SK-N-SH (cell line): ENCODE results near the gene KDM6B. TPM values are rescaled to one million over a fixed set of nuclear protein-coding genes. Genes with fewer than 3 reads are reported as not detected.

Source experiments
- CTCF ChIA-PET: fragments of 300-600, 350-600 bp; formaldehyde crosslinking; extraction: SDS; loops from one replicate; lab custom pipeline; 2021; lab: Yijun Ruan, JAX
- POLR2A ChIA-PET: fragments of 350-600 bp; sonication (Branson Sonifier 250); formaldehyde crosslinking; extraction: SDS; loops from one replicate; lab custom pipeline; 2020; ENCODE audit warnings: antibody characterized with exemption, inconsistent platforms; lab: Yijun Ruan, JAX
- DNase-seq: peaks from one replicate; pipeline ENCODE4 v3.0.0; 2012
- H2AFZ ChIP-seq: fragments of 200-600 bp; sonication (generic); 2 replicates; pipeline ENCODE4 v1.8.1; 2016; ENCODE audit warnings: antibody characterized with exemption, mild to moderate bottlenecking, low read depth
- H3F3A ChIP-seq: fragments of 200-600 bp; sonication (generic); replicated peaks from 2 replicates; pipeline ENCODE3; 2016; ENCODE audit warnings: antibody characterized with exemption, mild to moderate bottlenecking; ENCODE audit not compliant: insufficient read depth
- H3K27ac ChIP-seq, 2 experiments: fragments of 200-500 bp in 1 of 2; fragments of 200-600 bp in 1 of 2; sonication (Bioruptor generic) in 1 of 2; sonication (generic), shearing (Covaris generic) in 1 of 2; 2 replicates each; pipeline versions ENCODE4 v1.5.1 to v1.6.1; 2014 to 2016; ENCODE audit warnings: low read depth in 2 of 2, inconsistent platforms in 1 of 2, low read length in 1 of 2, mild to moderate bottlenecking in 1 of 2, mixed read lengths in 1 of 2
- H3K27me3 ChIP-seq: fragments of 200-600 bp; sonication (generic), shearing (Covaris generic); 2 replicates; pipeline ENCODE4 v1.6.1; 2016; ENCODE audit warnings: mixed run types; ENCODE audit not compliant: insufficient read depth
- H3K36me3 ChIP-seq, 2 experiments: fragments of 200-500 bp in 1 of 2; fragments of 200-600 bp in 1 of 2; sonication (Bioruptor generic) in 1 of 2; sonication (generic) in 1 of 2; replicated peaks in 1 of 2; 2 replicates each; pipeline versions ENCODE3 to v1.5.1; 2014 to 2016; ENCODE audit warnings: low read length in 1 of 2, mild to moderate bottlenecking in 1 of 2; ENCODE audit not compliant: insufficient read depth in 2 of 2, control insufficient read depth in 1 of 2
- H3K4me1 ChIP-seq, 2 experiments: fragments of 200-500 bp in 1 of 2; fragments of 200-600 bp in 1 of 2; sonication (Bioruptor generic) in 1 of 2; sonication (generic), shearing (Covaris generic) in 1 of 2; 2 replicates each; pipeline versions ENCODE4 v1.5.1 to v1.6.1; 2014 to 2016; ENCODE audit warnings: low read depth in 1 of 2, low read length in 1 of 2, mixed run types in 1 of 2; ENCODE audit not compliant: insufficient read depth in 2 of 2, control insufficient read depth in 1 of 2
- H3K4me2 ChIP-seq: fragments of 200-600 bp; sonication (generic), shearing (Covaris generic); 2 replicates; pipeline ENCODE4 v1.6.1; 2017; ENCODE audit warnings: mixed run types
- H3K4me3 ChIP-seq, 2 experiments: fragments of 200-500 bp in 1 of 2; fragments of 200-600 bp in 1 of 2; sonication (Bioruptor generic) in 1 of 2; sonication (generic), shearing (Covaris generic) in 1 of 2; 2 replicates each; pipeline versions ENCODE4 v1.5.1 to v1.8.1; 2014 to 2016; ENCODE audit warnings: low read depth in 2 of 2, inconsistent platforms in 1 of 2, low read length in 1 of 2, mild to moderate bottlenecking in 1 of 2, mixed read lengths in 1 of 2, moderate library complexity in 1 of 2
- H3K79me2 ChIP-seq: fragments of 200-600 bp; sonication (generic); 2 replicates; pipeline ENCODE4 v1.8.1; 2017; ENCODE audit warnings: mild to moderate bottlenecking; ENCODE audit not compliant: insufficient read depth
- H3K9ac ChIP-seq: fragments of 200-600 bp; sonication (generic); 2 replicates; pipeline ENCODE4 v1.6.1; 2017; ENCODE audit warnings: mixed run types
- H3K9me2 ChIP-seq: fragments of 200-600 bp; sonication (generic); 2 replicates; pipeline ENCODE4 v1.6.1; 2017; ENCODE audit warnings: mixed run types
- H3K9me3 ChIP-seq: fragments of 200-600 bp; sonication (generic); 2 replicates; pipeline ENCODE4 v1.6.1; 2017; ENCODE audit warnings: mixed run types, mild to moderate bottlenecking, moderate library complexity
- H4K20me1 ChIP-seq: fragments of 200-600 bp; sonication (generic); 2 replicates; pipeline ENCODE4 v1.6.1; 2017; ENCODE audit warnings: mild to moderate bottlenecking, mixed run types; ENCODE audit not compliant: insufficient read depth
- ELF1 ChIP-seq: IDR thresholded peaks from 2 replicates; pipeline ENCODE4 v1.4.0; 2012
- FOSL2 ChIP-seq: IDR thresholded peaks from 2 replicates; pipeline ENCODE4 v1.4.0; 2012; ENCODE audit warnings: low read depth, mild to moderate bottlenecking, moderate library complexity, borderline replicate concordance
- GABPA ChIP-seq: IDR thresholded peaks from 2 replicates; pipeline ENCODE4 v1.4.0; 2012; ENCODE audit warnings: low read depth, mild to moderate bottlenecking
- JUND ChIP-seq: IDR thresholded peaks from 2 replicates; pipeline ENCODE4 v1.4.0; 2012
- MXI1 ChIP-seq: IDR thresholded peaks from 2 replicates; pipeline ENCODE4 v1.6.1; 2012; ENCODE audit warnings: mild to moderate bottlenecking, low read depth, low read length, improper control_type of control experiment
- POLR2AphosphoS5 ChIP-seq: IDR thresholded peaks from 2 replicates; pipeline ENCODE4 v1.6.1; 2012; ENCODE audit warnings: low read depth, low read length
- RCOR1 ChIP-seq: fragments of 150-350 bp; IDR thresholded peaks from 2 replicates; pipeline ENCODE4 v1.6.1; 2017; ENCODE audit warnings: antibody characterized with exemption, low read length
- RFX5 ChIP-seq: IDR thresholded peaks from 2 replicates; pipeline ENCODE4 v1.6.1; 2012; ENCODE audit warnings: mild to moderate bottlenecking, improper control_type of control experiment, low read length
- RXRA ChIP-seq: IDR thresholded peaks from 2 replicates; pipeline ENCODE4 v1.4.0; 2012; ENCODE audit warnings: low read depth, mild to moderate bottlenecking, borderline replicate concordance
- SIN3A ChIP-seq: IDR thresholded peaks from 2 replicates; pipeline ENCODE4 v1.6.1; 2012; ENCODE audit warnings: low read depth, mild to moderate bottlenecking, low read length, moderate library complexity, borderline replicate concordance
- YY1 ChIP-seq: IDR thresholded peaks from 2 replicates; pipeline ENCODE4 v1.4.0; 2012; ENCODE audit warnings: low read depth, mild to moderate bottlenecking
- WGBS: methylation state at CpG from one replicate; pipeline ENCODE4 v1.1.6; 2017; ENCODE audit warnings: low lambda C conversion rate; 5-methylcytosine and 5-hydroxymethylcytosine counted together
- polyA plus RNA-seq, 3 experiments: library from polyadenylated mRNA; depleted of rRNA; stranded (reverse); fragments of >200 nt; gene quantifications; 2 replicates each; pipeline ENCODE4 v1.2.3, GENCODE V29; 2012
- TF ChIP-seq, protein P1 (sequence below): IDR thresholded peaks from 2 replicates; pipeline ENCODE4 v1.6.1; 2012; ENCODE audit warnings: mild to moderate bottlenecking, low read depth, low read length, moderate library complexity

Gene KDM6B
- polyA plus RNA-seq, 1 of the 3 experiments (the other 2 are of a cell fraction): 2.6 TPM

DNA sequence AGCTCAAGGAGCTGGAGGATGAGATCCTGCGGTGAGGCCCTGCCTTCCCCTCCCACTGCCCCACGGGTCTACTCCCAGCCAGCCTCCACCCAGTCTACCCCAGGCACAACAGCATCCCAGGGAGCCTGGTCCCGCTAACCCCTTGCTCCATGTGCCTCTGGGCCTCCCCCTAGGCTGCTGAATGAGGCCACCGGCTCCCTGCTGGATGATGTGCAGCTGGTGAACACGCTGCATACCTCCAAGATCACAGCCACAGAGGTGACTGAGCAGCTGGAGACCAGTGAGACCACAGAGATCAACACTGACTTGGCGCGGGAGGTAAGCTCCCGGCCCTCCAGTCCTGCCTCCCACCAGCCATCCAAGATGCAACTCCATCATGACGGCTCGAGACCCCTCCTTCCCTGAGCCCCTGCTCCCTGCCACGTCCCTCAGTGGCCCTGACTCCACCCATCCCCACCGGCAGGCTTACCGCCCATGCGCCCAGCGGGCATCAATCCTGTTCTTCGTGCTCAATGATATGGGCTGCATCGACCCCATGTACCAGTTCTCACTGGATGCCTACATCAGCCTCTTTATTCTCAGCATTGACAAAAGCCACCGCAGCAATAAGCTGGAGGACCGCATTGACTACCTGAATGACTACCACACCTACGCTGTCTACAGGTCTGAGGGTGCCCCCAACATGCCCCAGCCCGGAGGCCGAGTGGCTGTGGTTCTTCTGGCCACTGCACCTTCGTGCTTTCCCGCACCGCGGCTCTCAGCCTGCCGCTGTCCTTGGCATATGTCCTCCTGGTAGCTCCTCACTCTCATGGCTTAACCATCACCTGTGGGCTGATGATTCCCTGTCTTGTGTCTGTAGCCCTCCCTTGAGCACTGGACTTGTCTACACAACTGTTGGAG, 15.0 kb upstream of the KDM6B start (continued):
- no peak for TF ChIP-seq RFX5
- TF ChIP-seq ELF1: no peak
- TF ChIP-seq, protein P1, sequence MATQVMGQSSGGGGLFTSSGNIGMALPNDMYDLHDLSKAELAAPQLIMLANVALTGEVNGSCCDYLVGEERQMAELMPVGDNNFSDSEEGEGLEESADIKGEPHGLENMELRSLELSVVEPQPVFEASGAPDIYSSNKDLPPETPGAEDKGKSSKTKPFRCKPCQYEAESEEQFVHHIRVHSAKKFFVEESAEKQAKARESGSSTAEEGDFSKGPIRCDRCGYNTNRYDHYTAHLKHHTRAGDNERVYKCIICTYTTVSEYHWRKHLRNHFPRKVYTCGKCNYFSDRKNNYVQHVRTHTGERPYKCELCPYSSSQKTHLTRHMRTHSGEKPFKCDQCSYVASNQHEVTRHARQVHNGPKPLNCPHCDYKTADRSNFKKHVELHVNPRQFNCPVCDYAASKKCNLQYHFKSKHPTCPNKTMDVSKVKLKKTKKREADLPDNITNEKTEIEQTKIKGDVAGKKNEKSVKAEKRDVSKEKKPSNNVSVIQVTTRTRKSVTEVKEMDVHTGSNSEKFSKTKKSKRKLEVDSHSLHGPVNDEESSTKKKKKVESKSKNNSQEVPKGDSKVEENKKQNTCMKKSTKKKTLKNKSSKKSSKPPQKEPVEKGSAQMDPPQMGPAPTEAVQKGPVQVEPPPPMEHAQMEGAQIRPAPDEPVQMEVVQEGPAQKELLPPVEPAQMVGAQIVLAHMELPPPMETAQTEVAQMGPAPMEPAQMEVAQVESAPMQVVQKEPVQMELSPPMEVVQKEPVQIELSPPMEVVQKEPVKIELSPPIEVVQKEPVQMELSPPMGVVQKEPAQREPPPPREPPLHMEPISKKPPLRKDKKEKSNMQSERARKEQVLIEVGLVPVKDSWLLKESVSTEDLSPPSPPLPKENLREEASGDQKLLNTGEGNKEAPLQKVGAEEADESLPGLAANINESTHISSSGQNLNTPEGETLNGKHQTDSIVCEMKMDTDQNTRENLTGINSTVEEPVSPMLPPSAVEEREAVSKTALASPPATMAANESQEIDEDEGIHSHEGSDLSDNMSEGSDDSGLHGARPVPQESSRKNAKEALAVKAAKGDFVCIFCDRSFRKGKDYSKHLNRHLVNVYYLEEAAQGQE: no peak
- TF ChIP-seq YY1: no peak
- no peak for TF ChIP-seq RCOR1
- no peak for TF ChIP-seq JUND
- TF ChIP-seq POLR2AphosphoS5: no peak
- TF ChIP-seq MXI1: no peak
- no peak for TF ChIP-seq SIN3A
- no peak for TF ChIP-seq GABPA

DNA sequence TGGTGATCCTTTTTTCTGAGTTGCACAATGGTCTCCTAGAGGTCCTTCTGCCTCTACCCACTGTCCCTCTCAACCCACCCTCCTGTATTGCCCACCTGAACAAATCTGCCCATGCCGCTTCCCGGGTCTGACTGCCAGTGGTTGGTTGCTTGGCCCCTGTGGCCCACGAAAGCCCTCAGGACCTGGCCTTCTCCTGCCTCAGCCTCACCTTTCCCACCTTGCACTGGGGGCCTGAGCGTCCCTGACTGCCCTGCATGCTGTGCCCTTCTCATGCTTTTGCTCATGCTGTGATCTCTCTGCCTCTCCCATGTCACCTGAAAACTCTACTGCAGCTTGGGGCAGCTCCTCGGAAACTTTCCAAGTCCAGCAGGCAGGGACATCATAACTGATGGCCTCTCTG, 13.8 kb upstream of the KDM6B start:
- H3K27me3 ChIP-seq: no peaks in the 10 kb centered on the region
- no peak overlapping the region for H3K4me3 ChIP-seq
- H3K4me1 ChIP-seq: peaks cover 0 to 14% of the 10 kb centered on the region in 2 experiments; a peak in 1 of 4 replicates
- WGBS: 38% methylated on average over 5 of the region's 5 CpGs
- no peaks in the 10 kb centered on the region for H3K36me3 ChIP-seq
- H3F3A ChIP-seq: no peaks in the 10 kb centered on the region
- H3K9ac ChIP-seq: no peak overlapping the region
- H4K20me1 ChIP-seq: no peaks in the 10 kb centered on the region
- H3K79me2 ChIP-seq: no peaks in the 10 kb centered on the region
- DNase-seq: no peak
- TF ChIP-seq RXRA: no peak
- TF ChIP-seq FOSL2: no peak
- no peak overlapping the region for H2AFZ ChIP-seq
- H3K27ac ChIP-seq: no peak overlapping the region
- ChIA-PET POLR2A (interaction anchor here (1.6 kb wide), 1 partner anchor 37 kb away, joined by 3 read pairs; the partner anchor contains the start of gene NAA38), CTCF (interaction anchor here (1.2 to 7.2 kb wide), 10 partner anchors 8 to 221 kb away, joined by 3 to 76 read pairs (median 6); partner anchors contain the start of genes CHD3 and NAA38)
- H3K9me3 ChIP-seq: no peaks in the 10 kb centered on the region
- no peak overlapping the region for H3K4me2 ChIP-seq
- no peaks in the 10 kb centered on the region for H3K9me2 ChIP-seq
